Esophagus squamous epithelium (tissue), 5 donors: ENCODE measurements around the gene NRARP. TPM values are rescaled to one million over a fixed set of nuclear protein-coding genes. Genes with fewer than 3 reads are reported as not detected.
"Not testable (repeated sequence)": the region's sequence is repeated elsewhere in the genome, so short reads cannot be mapped to it uniquely, and the experiment has no call there.

Experiments used
- DNase-seq: peaks from one replicate; lab custom pipeline; 2025; lab: John Stamatoyannopoulos, UW
- H3K27ac ChIP-seq, 4 donors: fragments of 200-600 bp; sonication (generic); one replicate each; pipeline ENCODE4 v1.5.1; 2016 to 2019; ENCODE audit warnings: mild to moderate bottlenecking in 1 of 4
- H3K27me3 ChIP-seq, 4 donors: fragments of 200-600 bp; sonication (generic); 1 replicate in 3 of 4; 2 replicates in 1 of 4; pipeline versions ENCODE4 v1.5.1 to v1.6.0; 2017 to 2021; ENCODE audit warnings: antibody characterized with exemption in 1 of 4
- H3K36me3 ChIP-seq, 3 donors: fragments of 200-600 bp; sonication (generic); one replicate each; pipeline ENCODE4 v1.5.1; 2016 to 2019
- H3K4me1 ChIP-seq, 3 donors: fragments of 200-600 bp; sonication (generic); one replicate each; pipeline ENCODE4 v1.5.1; 2017 to 2019
- H3K4me3 ChIP-seq, 4 donors: fragments of 200-600 bp; sonication (generic); 1 replicate in 3 of 4; 2 replicates in 1 of 4; pipeline ENCODE4 v1.5.1; 2016 to 2019; ENCODE audit warnings: mild to moderate bottlenecking in 2 of 4, moderate library complexity in 1 of 4
- H3K9me3 ChIP-seq, 3 donors: fragments of 200-600 bp; sonication (generic); one replicate each; pipeline ENCODE4 v1.5.1; 2016 to 2019
- POLR2A ChIP-seq, 4 donors: fragments of 450-650 bp; IDR thresholded peaks; one replicate each; pipeline ENCODE4 v1.6.1; 2017; ENCODE audit warnings: antibody characterized with exemption in 4 of 4, mild to moderate bottlenecking in 4 of 4, moderate library complexity in 3 of 4
- WGBS, 2 donors: methylation state at CpG; one replicate each; pipeline ENCODE4 v1.1.5; 2018; 5-methylcytosine and 5-hydroxymethylcytosine counted together
- intact Hi-C: fragments of 100-400 bp; cut with DNase I; formaldehyde crosslinking; loops from one replicate; pipeline ENCODE4 v1.15.0; 2022
- total RNA-seq, 4 donors: library from RNA; depleted of rRNA; stranded (reverse); fragments of >200 nt; gene quantifications; one replicate each; pipeline ENCODE4 v1.1.0, GENCODE V29; 2016
- TF ChIP-seq, protein P1 (sequence below), 6 experiments: fragments of 450-650 bp in 4 of 6; fragments of 200-600 bp in 2 of 6; sonication (generic) in 2 of 6; IDR thresholded peaks; one replicate each; pipeline ENCODE4 v1.5.1; 2016 to 2019; ENCODE audit warnings: antibody characterized with exemption in 6 of 6, mild to moderate bottlenecking in 4 of 6, moderate library complexity in 4 of 6
- donor health status: DM: yes; HTN: yes; CAD: no.

The NRARP gene
- total RNA-seq, 4 donors from 2014 or later = 19.6 to 33.9 (median 27.5) TPM

DNA sequence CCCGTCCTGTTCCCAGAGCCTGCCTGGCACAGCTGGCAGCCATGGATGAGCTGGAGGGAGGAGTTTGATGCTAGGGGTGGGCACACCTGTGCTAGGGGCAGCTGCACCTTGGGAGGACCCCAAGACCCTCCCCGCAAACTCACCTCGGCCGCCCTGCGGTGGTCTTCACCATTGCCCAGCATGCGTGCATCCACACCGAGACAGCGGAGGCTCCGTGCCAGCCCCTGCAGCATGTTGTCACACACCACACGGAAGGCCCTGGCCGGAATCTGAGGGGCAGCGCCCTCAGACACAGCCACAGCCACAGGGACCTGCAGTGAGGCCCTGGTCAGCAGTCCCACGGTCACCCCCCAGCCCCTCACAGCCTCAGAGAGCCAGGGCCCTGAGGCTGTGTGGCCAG is 45.9 kb upstream of the NRARP start:
- DNase-seq = no peak
- Histone ChIP-seq H3K36me3 (peaks cover 0 to 29% (median 0%) of the 10 kb centered on the region in 3 donors), H3K4me1 (peaks cover 0 to under 1% (median 0%) of the 10 kb centered on the region in 3 donors), H3K27ac (no peak overlapping the region), H3K4me3 (no peak overlapping the region), H3K9me3 (peaks cover 0 to 8% (median 0%) of the 10 kb centered on the region in 3 donors), H3K27me3 (no peaks in the 10 kb centered on the region)
- TF ChIP-seq, protein P1, sequence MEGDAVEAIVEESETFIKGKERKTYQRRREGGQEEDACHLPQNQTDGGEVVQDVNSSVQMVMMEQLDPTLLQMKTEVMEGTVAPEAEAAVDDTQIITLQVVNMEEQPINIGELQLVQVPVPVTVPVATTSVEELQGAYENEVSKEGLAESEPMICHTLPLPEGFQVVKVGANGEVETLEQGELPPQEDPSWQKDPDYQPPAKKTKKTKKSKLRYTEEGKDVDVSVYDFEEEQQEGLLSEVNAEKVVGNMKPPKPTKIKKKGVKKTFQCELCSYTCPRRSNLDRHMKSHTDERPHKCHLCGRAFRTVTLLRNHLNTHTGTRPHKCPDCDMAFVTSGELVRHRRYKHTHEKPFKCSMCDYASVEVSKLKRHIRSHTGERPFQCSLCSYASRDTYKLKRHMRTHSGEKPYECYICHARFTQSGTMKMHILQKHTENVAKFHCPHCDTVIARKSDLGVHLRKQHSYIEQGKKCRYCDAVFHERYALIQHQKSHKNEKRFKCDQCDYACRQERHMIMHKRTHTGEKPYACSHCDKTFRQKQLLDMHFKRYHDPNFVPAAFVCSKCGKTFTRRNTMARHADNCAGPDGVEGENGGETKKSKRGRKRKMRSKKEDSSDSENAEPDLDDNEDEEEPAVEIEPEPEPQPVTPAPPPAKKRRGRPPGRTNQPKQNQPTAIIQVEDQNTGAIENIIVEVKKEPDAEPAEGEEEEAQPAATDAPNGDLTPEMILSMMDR (IDR thresholded peaks at IDR 0.05) = no peak
- TF ChIP-seq POLR2A (IDR thresholded peaks at IDR 0.05) = no peak
- intact Hi-C loops = no loop called here
- WGBS, 2 donors = 100% methylated on average over 3 of the region's 13 CpGs; no CpG with 5 or more reads in 1 of the 2 donors

DNA sequence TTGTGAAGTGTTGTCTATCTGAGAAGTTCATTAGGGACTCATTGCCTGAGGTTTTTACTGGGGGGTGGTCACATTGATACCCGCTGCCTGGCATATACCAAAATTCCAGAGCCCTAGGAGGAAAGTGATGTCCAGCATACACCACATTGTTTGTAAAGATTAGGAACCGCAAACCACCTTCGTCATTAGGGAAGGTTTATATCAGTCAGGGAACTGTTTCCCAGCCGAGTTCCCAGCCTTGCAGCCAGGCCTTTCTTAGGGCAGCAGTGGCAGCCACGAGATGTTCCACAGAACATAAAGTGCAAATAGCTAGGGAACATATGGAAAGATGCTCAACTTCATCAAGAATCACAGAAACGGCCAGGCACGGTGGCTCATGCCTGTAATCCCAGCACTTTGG is 40.4 kb upstream of the NRARP start:
- DNase-seq = no peak
- Histone ChIP-seq H3K4me1 (no peaks in the 10 kb centered on the region), H3K27ac (no peak overlapping the region), H3K4me3 (no peak overlapping the region), H3K9me3 (peaks cover 0 to 12% (median 0%) of the 10 kb centered on the region in 3 donors), H3K27me3 (no peaks in the 10 kb centered on the region), H3K36me3 (peaks cover 0 to 11% (median 0%) of the 10 kb centered on the region in 3 donors)
- TF ChIP-seq POLR2A (IDR thresholded peaks at IDR 0.05) = no peak
- 87 to 97% methylated on average over 5 to 6 of the region's 7 CpGs for WGBS, 2 donors
- intact Hi-C loops = no loop called here

DNA sequence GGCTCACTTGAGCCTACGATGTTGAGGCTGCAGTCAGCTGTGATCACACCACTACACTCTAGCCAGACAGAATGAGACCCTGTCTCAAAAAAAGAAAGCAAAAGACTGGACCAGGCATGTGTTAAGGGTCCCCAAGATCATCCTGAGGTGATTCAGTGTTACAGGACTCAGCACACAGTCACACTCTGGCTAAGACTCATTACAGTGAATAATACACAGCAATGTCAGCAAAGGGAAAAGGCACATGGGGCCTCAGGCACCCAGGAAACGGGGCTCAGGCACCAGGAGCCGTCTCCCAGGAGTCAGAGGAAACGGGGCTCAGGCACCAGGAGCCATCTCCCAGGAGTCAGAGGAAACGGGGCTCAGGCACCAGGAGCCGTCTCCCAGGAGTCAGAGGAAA is 39.2 kb upstream of the NRARP start:
- 72% methylated on average over 3 of the region's 6 CpGs; no CpG with 5 or more reads in 1 of the 2 donors for WGBS, 2 donors
- DNase-seq = no peak
- H3K4me3 ChIP-seq = no peak overlapping the region
- H3K36me3 ChIP-seq = peaks cover 0 to 2% (median 0%) of the 10 kb centered on the region in 3 donors
- H3K27me3 ChIP-seq = no peaks in the 10 kb centered on the region
- no peak overlapping the region for H3K27ac ChIP-seq
- H3K4me1 ChIP-seq = no peaks in the 10 kb centered on the region
- intact Hi-C loops = no loop called here
- H3K9me3 ChIP-seq = peaks cover 0 to 7% (median 0%) of the 10 kb centered on the region in 3 donors
- TF ChIP-seq POLR2A (IDR thresholded peaks at IDR 0.05) = no peak
- TF ChIP-seq, protein P1 (IDR thresholded peaks at IDR 0.05) = no peak

DNA sequence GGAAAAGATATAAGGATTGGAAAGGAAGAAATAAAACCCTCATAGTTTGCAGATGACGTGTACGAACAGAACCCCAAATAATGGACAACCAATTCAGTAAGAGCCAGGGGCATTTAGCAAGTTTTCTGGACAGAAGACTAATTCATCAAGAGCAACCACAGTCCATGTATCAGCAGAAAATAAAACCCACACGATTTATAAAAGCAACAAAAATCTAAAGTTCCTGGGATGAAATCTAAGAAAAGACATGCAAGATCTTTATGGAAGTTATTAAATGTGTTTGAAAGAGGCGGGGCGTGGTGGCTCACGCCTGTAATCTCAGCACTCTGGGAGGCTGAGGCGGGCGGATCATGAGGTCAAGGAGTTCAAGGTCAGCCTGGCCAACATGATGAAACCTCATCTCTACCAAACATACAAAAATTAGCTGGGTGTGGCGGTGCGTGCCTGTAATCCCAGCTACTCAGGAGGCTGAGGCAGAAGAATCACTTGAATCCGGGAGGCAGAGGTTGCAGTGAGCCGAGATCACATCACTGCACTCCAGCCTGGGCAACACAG is 37.9 kb upstream of the NRARP start:
- H3K4me1 ChIP-seq, H3K36me3 ChIP-seq, H3K27ac ChIP-seq, H3K27me3 ChIP-seq, intact Hi-C loops, H3K9me3 ChIP-seq, H3K4me3 ChIP-seq, DNase-seq: not testable (repeated sequence)
- 85 to 88% methylated on average over 10 to 12 of the region's 12 CpGs for WGBS, 2 donors

DNA sequence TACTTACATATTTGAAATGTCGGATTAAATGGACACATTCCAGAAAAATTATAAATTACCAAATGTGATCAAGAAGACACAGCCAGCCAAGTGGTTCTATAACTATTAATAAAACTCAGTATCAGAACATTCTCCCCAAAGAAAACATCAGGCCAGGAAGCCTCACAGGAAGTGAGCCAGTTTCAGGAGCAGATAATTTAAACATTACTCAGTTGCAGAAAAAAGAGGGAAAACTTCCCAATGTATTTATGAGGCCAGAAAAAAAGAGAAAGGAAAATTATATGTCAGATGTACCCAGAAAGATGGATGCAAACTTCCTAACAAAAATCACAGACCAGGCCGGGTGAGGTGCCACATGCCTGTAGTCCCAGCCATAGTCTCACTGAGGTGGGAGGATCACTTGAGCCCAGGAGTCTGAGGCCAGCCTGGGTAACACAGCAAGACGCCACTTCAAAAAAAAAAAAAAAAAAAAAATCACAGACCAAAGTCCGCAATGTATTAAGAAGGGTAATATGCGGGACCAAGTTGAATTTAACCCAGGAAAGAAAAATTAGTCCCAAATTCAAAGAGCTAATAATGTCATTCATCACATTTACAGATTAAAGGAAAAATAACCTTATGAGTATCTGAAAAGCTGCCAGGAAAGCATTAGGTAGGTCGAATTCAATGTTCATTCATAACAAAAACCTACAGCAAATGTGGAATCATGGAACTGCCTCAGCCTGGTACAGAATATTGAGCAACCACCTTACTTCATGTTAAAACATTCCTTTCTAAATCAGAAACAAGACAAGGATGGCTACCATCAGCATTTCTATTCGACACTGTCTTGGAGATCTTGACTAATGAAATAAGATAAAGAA is 37.2 kb upstream of the NRARP start:
- Histone ChIP-seq H3K4me3 (no peak overlapping the region), H3K27me3 (no peaks in the 10 kb centered on the region), H3K27ac (no peak overlapping the region), H3K36me3 (peaks cover 0 to 5% (median 0%) of the 10 kb centered on the region in 3 donors), H3K9me3 (peaks cover 0 to 7% (median 0%) of the 10 kb centered on the region in 3 donors), H3K4me1 (no peaks in the 10 kb centered on the region)
- TF ChIP-seq, protein P1 (IDR thresholded peaks at IDR 0.05) = no peak
- TF ChIP-seq POLR2A (IDR thresholded peaks at IDR 0.05) = no peak
- WGBS, 2 donors = 62 to 65% methylated on average over 7 of the region's 7 CpGs
- DNase-seq = no peak
- intact Hi-C loops = no loop called here

DNA sequence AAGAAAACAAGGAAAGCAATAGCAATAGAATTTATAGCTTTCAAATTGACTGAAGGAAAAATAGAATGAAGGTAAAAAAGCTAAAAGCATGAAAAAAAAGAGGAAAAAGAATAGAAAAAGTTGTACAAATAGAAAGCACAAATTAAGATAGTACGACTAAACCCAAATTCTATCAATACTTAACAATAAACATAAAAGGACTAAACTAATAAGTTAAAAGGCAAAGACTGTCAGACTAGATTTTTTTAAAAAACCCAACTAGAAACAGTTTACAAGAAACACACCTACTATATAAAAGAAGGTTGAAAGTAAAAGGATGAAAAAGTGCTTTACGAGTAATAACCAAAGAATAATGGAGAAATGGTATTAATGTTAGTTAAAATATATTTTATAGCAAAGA is 34.7 kb upstream of the NRARP start:
- Histone ChIP-seq H3K9me3 (peaks cover 0 to 7% (median 0%) of the 10 kb centered on the region in 3 donors), H3K4me3 (no peak overlapping the region), H3K27ac (no peak overlapping the region), H3K36me3 (peaks cover 0 to 5% (median 0%) of the 10 kb centered on the region in 3 donors), H3K27me3 (no peaks in the 10 kb centered on the region), H3K4me1 (no peaks in the 10 kb centered on the region)
- DNase-seq = no peak
- 88 to 95% methylated on average over 2 of the region's 2 CpGs for WGBS, 2 donors
- intact Hi-C loops = no loop called here
- TF ChIP-seq, protein P1 (IDR thresholded peaks at IDR 0.05) = no peak
- no peak for TF ChIP-seq POLR2A (IDR thresholded peaks at IDR 0.05)
